ENCODE results near the gene BRS3. TPM values are rescaled to one million over a fixed set of nuclear protein-coding genes. Genes with fewer than 3 reads are reported as not detected.

Gene BRS3
- total and polyA plus RNA-seq, 2 donors (not counting 1 experiment from before 2014, with no cell fraction given): not detected

DNA sequence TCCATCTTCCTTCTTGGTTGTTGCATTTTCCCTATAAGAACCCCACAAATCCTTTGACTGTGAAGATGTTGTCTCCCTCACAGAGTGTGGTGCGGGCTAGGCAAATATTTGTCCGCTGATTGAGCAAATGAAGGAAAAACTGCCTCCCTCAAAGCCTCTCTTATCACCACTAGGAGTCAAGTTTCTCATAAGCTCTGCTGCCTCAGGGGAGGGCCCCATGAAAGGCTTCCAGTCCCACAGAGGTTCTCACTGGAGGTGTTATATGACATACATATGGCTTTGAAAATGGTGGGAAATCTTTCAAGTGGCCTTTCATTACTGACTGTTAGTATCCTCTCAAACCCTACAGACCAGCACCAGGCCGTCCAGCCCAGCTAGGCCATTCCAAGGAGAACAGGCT lies 53.5 kb downstream of the BRS3 start:
- TF ChIP-seq EZH2 (IDR thresholded peaks at IDR 0.05; ENCODE audit: low read length, missing control alignments) (no peak), CTCF (conservative IDR thresholded peaks at IDR 0.05 in 1 of 2, IDR thresholded peaks at IDR 0.05 in 1 of 2; ENCODE audit: low read depth in 1 of 2, low read length in 2 of 2) (no peak)
- Histone ChIP-seq H3K27me3 (ENCODE audit: control insufficient read depth, insufficient read depth, low read length) (no peaks in the 10 kb centered on the region), H4K20me1 (ENCODE audit: control insufficient read depth, extremely low read depth, insufficient read depth, low read length) (no peaks in the 10 kb centered on the region), H3K79me2 (ENCODE audit: control insufficient read depth, insufficient read depth, low read length) (no peaks in the 10 kb centered on the region), H2AFZ (ENCODE audit: low read length) (no peak overlapping the region), H3K9me3 (ENCODE audit: control insufficient read depth, insufficient read depth, low read depth, low read length) (no peaks in the 10 kb centered on the region), H3K4me2 (ENCODE audit: extremely low read depth, insufficient read depth, low read length) (no peak overlapping the region), H3K27ac (ENCODE audit: insufficient read depth, low read length) (no peak overlapping the region), H3K4me1 (ENCODE audit: control insufficient read depth, extremely low read depth, insufficient read depth, low read length) (no peaks in the 10 kb centered on the region), H3K9ac (ENCODE audit: insufficient read depth, low read length) (no peak overlapping the region), H3K36me3 (ENCODE audit: control insufficient read depth, insufficient read depth, low read length) (no peaks in the 10 kb centered on the region), H3K4me3 (replicated peaks in 1 of 4; ENCODE audit: control extremely low read depth in 1 of 4, insufficient read depth in 1 of 4, low read depth in 3 of 4, low read length in 4 of 4) (no peak overlapping the region)
- no peak for DNase-seq (ENCODE audit: low read depth in 2 of 2)

- H2AFZ ChIP-seq (ENCODE audit: low read length): no peak overlapping the region
- DNase-seq (ENCODE audit: low read depth in 2 of 2): no peak
- TF ChIP-seq CTCF (conservative IDR thresholded peaks at IDR 0.05 in 1 of 2, IDR thresholded peaks at IDR 0.05 in 1 of 2; ENCODE audit: low read depth in 1 of 2, low read length in 2 of 2) (no peak), EZH2 (IDR thresholded peaks at IDR 0.05; ENCODE audit: low read length, missing control alignments) (no peak)
- no peaks in the 10 kb centered on the region for H3K27me3 ChIP-seq (ENCODE audit: control insufficient read depth, insufficient read depth, low read length)
- H3K36me3 ChIP-seq (ENCODE audit: control insufficient read depth, insufficient read depth, low read length): no peaks in the 10 kb centered on the region
- H3K4me1 ChIP-seq (ENCODE audit: control insufficient read depth, extremely low read depth, insufficient read depth, low read length): no peaks in the 10 kb centered on the region
- H3K9me3 ChIP-seq (ENCODE audit: control insufficient read depth, insufficient read depth, low read depth, low read length): no peaks in the 10 kb centered on the region
- H4K20me1 ChIP-seq (ENCODE audit: control insufficient read depth, extremely low read depth, insufficient read depth, low read length): no peaks in the 10 kb centered on the region
- H3K4me3 ChIP-seq (replicated peaks in 1 of 4; ENCODE audit: control extremely low read depth in 1 of 4, insufficient read depth in 1 of 4, low read depth in 3 of 4, low read length in 4 of 4): no peak overlapping the region
- no peaks in the 10 kb centered on the region for H3K79me2 ChIP-seq (ENCODE audit: control insufficient read depth, insufficient read depth, low read length)
- H3K4me2 ChIP-seq (ENCODE audit: extremely low read depth, insufficient read depth, low read length): no peak overlapping the region
- H3K27ac ChIP-seq (ENCODE audit: insufficient read depth, low read length): no peak overlapping the region
- H3K9ac ChIP-seq (ENCODE audit: insufficient read depth, low read length): no peak overlapping the region
These were observed 54.5 kb downstream of the BRS3 start for GRCh38 chrX:136542281-136542680.

Other genes with a start within 250 kb of the BRS3 start
- gene MAP7D3, start 236.5 kb upstream of the BRS3 start, total RNA-seq: 19.0 and 20.5 TPM in 2 replicates
- 18.4 and 30.7 TPM in 2 replicates for gene MAP7D3, start 236.5 kb upstream of the BRS3 start, polyA plus RNA-seq
- gene ADGRG4, start 187.0 kb upstream of the BRS3 start, total RNA-seq: not detected in 2 replicates
- gene ADGRG4, start 187.0 kb upstream of the BRS3 start, polyA plus RNA-seq: 0.03 TPM in 1 of 2 replicates, not detected in the other
- 33.2 and 35.2 TPM in 2 replicates for gene HTATSF1, start 9.6 kb downstream of the BRS3 start, total RNA-seq
- gene HTATSF1, start 9.6 kb downstream of the BRS3 start, polyA plus RNA-seq: 0.66 and 0.98 TPM in 2 replicates
- gene VGLL1, start 44.3 kb downstream of the BRS3 start, total RNA-seq: not detected in 2 replicates
- not detected in 2 replicates for gene VGLL1, start 44.3 kb downstream of the BRS3 start, polyA plus RNA-seq
- gene CD40LG, start 160.2 kb downstream of the BRS3 start, total RNA-seq: not detected in 2 replicates
- gene CD40LG, start 160.2 kb downstream of the BRS3 start, polyA plus RNA-seq: not detected in 2 replicates